Fibroblast of lung (primary cell): ENCODE results near the gene ADGRB3.

Experiments used
- CTCF ChIP-seq, 2 donors: IDR thresholded peaks in 1 of 2; conservative IDR thresholded peaks in 1 of 2; 1 replicate in 1 of 2; 2 replicates in 1 of 2; pipeline ENCODE4 v1.5.1; 2011 to 2012; ENCODE audit warnings: low read length in 2 of 2, control low read depth in 1 of 2, inconsistent platforms in 1 of 2, low read depth in 1 of 2, mild to moderate bottlenecking in 1 of 2
- EZH2 ChIP-seq: IDR thresholded peaks from 2 replicates; pipeline ENCODE4 v1.5.1; 2012; ENCODE audit warnings: low read length, control low read depth, mild to moderate bottlenecking; ENCODE audit errors: missing control alignments

DNA sequence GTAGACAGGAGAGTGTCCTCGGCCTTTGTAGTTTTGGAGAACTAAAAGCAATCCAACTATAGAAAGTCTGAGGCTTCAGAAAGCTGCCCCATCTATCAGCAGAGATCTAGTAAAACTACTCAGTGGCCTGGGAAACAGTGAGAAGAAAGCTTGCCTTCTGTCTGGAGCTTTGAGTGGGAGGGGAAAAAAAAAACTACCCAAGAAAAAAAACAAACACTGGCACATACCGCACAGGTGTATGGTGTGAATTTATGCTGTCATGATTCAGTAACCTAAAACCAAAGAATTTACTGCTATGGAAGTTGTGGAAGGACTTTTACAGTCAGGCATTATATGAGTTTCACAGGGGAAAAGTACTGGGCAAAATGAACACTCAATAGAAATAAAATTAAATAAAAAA lies 280.5 kb downstream of the ADGRB3 start:
- TF ChIP-seq CTCF (conservative IDR thresholded peaks at IDR 0.05 in 1 of 2, IDR thresholded peaks at IDR 0.05 in 1 of 2; ENCODE audit: low read depth in 1 of 2, low read length in 2 of 2) = no peak
- TF ChIP-seq EZH2 = no peak
